ENCODE results near the gene PTGES. TPM values are rescaled to one million over a fixed set of nuclear protein-coding genes. Genes with fewer than 3 reads are reported as not detected.

PTGES gene
- total RNA-seq, 1 donor from 2014 or later: 2.5 TPM

DNA sequence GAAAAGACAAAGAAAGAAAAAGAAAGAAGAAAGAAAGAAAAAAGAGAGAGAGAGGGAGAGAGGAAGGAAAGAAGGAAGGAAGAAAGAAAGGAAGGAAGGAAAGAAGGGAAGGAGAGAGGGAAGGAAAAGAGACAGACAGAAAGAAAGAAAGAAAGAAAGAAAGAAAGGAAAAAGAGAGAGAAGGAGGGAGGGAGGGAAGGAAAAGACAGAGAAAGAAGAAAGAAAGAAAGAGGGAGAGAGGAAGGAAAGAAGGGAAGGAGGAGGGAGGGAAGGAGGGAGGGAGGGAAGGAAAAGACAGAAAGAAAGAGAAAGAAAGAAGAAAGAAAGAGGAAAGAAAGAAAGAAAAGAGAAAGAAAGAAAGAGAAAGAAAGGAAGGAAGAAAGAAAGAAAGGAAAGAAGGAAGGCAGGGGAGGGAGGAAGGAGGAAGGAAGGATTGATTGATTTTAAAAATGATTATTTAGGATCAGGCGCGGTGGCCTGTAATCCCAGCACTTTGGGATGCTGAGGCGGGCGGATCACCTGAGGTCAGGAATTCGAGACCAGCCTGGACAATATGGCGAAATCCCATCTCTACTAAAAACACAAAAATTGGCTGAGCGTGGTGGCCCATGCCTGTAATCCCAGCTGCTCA is 26.8 kb upstream of the PTGES start:
- Histone ChIP-seq H3K27ac (ENCODE audit: low read depth, low read length) (no peak overlapping the region), H3K9ac (ENCODE audit: low read length) (no peak overlapping the region), H2AFZ (ENCODE audit: low read depth, low read length) (no peak overlapping the region), H4K20me1 (ENCODE audit: insufficient read depth, low read length) (no peaks in the 10 kb centered on the region), H3K36me3 (ENCODE audit: insufficient read depth, low read length) (no peaks in the 10 kb centered on the region), H3K27me3 (ENCODE audit: insufficient read depth, low read length) (peaks cover 7% of the 10 kb centered on the region), H3K4me2 (ENCODE audit: low read length) (no peak overlapping the region), H3K4me3 (ENCODE audit: insufficient read depth, low read depth, low read length) (no peak overlapping the region), H3K4me1 (ENCODE audit: insufficient read depth, low read length) (peaks cover 18% of the 10 kb centered on the region), H3K79me2 (ENCODE audit: insufficient read depth, low read length) (no peaks in the 10 kb centered on the region), H3K9me3 (ENCODE audit: insufficient read depth, low read depth, low read length) (no peaks in the 10 kb centered on the region)
- Mint-ChIP-seq H3K4me3 (ENCODE audit: unreplicated experiment) (no peak overlapping the region), H3K27ac (ENCODE audit: unreplicated experiment) (no peak overlapping the region), H3K4me1 (ENCODE audit: low read depth, unreplicated experiment) (peaks cover 8% of the 10 kb centered on the region), H3K36me3 (ENCODE audit: low read depth, unreplicated experiment) (no peaks in the 10 kb centered on the region), H3K27me3 (ENCODE audit: low read depth, unreplicated experiment) (peaks cover 17% of the 10 kb centered on the region), H3K9me3 (ENCODE audit: unreplicated experiment) (peaks cover 3% of the 10 kb centered on the region)
- DNase-seq (ENCODE audit: low read depth) (no peak), FAIRE-seq (no peak)
- TF ChIP-seq, protein P1, sequence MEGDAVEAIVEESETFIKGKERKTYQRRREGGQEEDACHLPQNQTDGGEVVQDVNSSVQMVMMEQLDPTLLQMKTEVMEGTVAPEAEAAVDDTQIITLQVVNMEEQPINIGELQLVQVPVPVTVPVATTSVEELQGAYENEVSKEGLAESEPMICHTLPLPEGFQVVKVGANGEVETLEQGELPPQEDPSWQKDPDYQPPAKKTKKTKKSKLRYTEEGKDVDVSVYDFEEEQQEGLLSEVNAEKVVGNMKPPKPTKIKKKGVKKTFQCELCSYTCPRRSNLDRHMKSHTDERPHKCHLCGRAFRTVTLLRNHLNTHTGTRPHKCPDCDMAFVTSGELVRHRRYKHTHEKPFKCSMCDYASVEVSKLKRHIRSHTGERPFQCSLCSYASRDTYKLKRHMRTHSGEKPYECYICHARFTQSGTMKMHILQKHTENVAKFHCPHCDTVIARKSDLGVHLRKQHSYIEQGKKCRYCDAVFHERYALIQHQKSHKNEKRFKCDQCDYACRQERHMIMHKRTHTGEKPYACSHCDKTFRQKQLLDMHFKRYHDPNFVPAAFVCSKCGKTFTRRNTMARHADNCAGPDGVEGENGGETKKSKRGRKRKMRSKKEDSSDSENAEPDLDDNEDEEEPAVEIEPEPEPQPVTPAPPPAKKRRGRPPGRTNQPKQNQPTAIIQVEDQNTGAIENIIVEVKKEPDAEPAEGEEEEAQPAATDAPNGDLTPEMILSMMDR (IDR thresholded peaks at IDR 0.05; ENCODE audit: insufficient read depth, low read depth, low read length): no peak
- no peak for TF ChIP-seq EZH2 (IDR thresholded peaks at IDR 0.05; ENCODE audit: insufficient read depth, low read length)

DNA sequence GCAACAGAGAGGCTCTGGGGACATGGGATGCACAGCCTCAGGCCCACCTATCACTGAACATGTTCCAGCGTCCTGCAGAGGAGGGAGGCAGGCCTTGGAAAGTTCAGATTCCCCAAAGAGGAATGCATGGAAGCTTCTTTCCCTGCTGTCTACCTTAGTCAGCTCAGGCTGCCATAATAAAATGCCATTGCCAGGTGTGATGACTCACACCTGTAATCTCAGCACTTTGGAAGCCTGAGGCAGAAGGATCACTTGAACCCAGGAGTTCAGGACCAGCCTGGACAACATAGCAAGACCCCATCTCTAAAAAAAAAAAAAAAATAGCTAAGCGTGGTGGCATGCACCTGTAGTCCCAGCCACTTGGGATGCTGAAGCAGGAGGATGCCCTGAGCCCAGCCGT is 25.6 kb upstream of the PTGES start:
- Mint-ChIP-seq H3K4me3 (ENCODE audit: unreplicated experiment) (no peak overlapping the region), H3K27me3 (ENCODE audit: low read depth, unreplicated experiment) (peaks cover 15% of the 10 kb centered on the region), H3K36me3 (ENCODE audit: low read depth, unreplicated experiment) (no peaks in the 10 kb centered on the region), H3K4me1 (ENCODE audit: low read depth, unreplicated experiment) (peaks cover 8% of the 10 kb centered on the region), H3K27ac (ENCODE audit: unreplicated experiment) (no peak overlapping the region), H3K9me3 (ENCODE audit: unreplicated experiment) (peaks cover 3% of the 10 kb centered on the region)
- Histone ChIP-seq H3K9me3 (ENCODE audit: insufficient read depth, low read depth, low read length) (no peaks in the 10 kb centered on the region), H3K4me1 (ENCODE audit: insufficient read depth, low read length) (peaks cover 18% of the 10 kb centered on the region), H3K27ac (ENCODE audit: low read depth, low read length) (no peak overlapping the region), H3K27me3 (ENCODE audit: insufficient read depth, low read length) (peaks cover 9% of the 10 kb centered on the region), H2AFZ (ENCODE audit: low read depth, low read length) (no peak overlapping the region), H3K9ac (ENCODE audit: low read length) (no peak overlapping the region), H3K4me3 (ENCODE audit: insufficient read depth, low read depth, low read length) (no peak overlapping the region), H3K79me2 (ENCODE audit: insufficient read depth, low read length) (no peaks in the 10 kb centered on the region), H4K20me1 (ENCODE audit: insufficient read depth, low read length) (no peaks in the 10 kb centered on the region), H3K4me2 (ENCODE audit: low read length) (no peak overlapping the region), H3K36me3 (ENCODE audit: insufficient read depth, low read length) (no peaks in the 10 kb centered on the region)
- DNase-seq (ENCODE audit: low read depth) (no peak), FAIRE-seq (no peak)
- TF ChIP-seq, protein P1 (IDR thresholded peaks at IDR 0.05; ENCODE audit: insufficient read depth, low read depth, low read length): no peak
- TF ChIP-seq EZH2 (IDR thresholded peaks at IDR 0.05; ENCODE audit: insufficient read depth, low read length): no peak

DNA sequence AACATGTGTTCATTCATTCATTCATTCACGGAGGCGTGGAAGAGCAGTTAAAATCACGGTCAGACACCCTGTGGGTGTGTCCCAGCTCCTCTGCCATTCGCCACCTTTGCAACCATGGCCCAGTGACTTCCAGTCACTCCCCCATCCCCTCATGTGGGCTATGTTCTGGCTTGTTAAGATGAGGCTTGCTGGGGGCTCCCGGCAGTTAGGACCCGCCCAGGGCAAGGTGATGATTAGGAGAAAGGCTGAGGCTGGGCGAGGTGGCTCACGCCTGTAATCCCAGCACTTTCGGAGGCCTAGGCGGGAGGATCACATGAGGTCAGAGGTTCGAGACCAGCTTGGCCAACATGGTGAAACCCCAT is 24.9 kb upstream of the PTGES start:
- Histone ChIP-seq H3K27me3 (ENCODE audit: insufficient read depth, low read length) (peaks cover 9% of the 10 kb centered on the region), H3K4me2 (ENCODE audit: low read length) (peak overlapping the region; percentile 76), H2AFZ (ENCODE audit: low read depth, low read length) (no peak overlapping the region), H3K36me3 (ENCODE audit: insufficient read depth, low read length) (no peaks in the 10 kb centered on the region), H3K9me3 (ENCODE audit: insufficient read depth, low read depth, low read length) (no peaks in the 10 kb centered on the region), H3K4me3 (ENCODE audit: insufficient read depth, low read depth, low read length) (no peak overlapping the region), H3K79me2 (ENCODE audit: insufficient read depth, low read length) (no peaks in the 10 kb centered on the region), H3K4me1 (ENCODE audit: insufficient read depth, low read length) (peaks cover 18% of the 10 kb centered on the region), H3K9ac (ENCODE audit: low read length) (peak overlapping the region; percentile 32), H3K27ac (ENCODE audit: low read depth, low read length) (peak overlapping the region; percentile 54), H4K20me1 (ENCODE audit: insufficient read depth, low read length) (no peaks in the 10 kb centered on the region)
- TF ChIP-seq, protein P1 (IDR thresholded peaks at IDR 0.05; ENCODE audit: insufficient read depth, low read depth, low read length): no peak
- TF ChIP-seq EZH2 (IDR thresholded peaks at IDR 0.05; ENCODE audit: insufficient read depth, low read length): no peak
- Mint-ChIP-seq H3K27me3 (ENCODE audit: low read depth, unreplicated experiment) (peaks cover 17% of the 10 kb centered on the region), H3K9me3 (ENCODE audit: unreplicated experiment) (peaks cover 3% of the 10 kb centered on the region), H3K4me1 (ENCODE audit: low read depth, unreplicated experiment) (peaks cover 8% of the 10 kb centered on the region), H3K36me3 (ENCODE audit: low read depth, unreplicated experiment) (no peaks in the 10 kb centered on the region), H3K4me3 (ENCODE audit: unreplicated experiment) (no peak overlapping the region), H3K27ac (ENCODE audit: unreplicated experiment) (peak overlapping the region; percentile 20)
- no peak for FAIRE-seq
- DNase-seq (ENCODE audit: low read depth): no peak
